ENCODE data around the gene CHST13. TPM values are rescaled to one million over a fixed set of nuclear protein-coding genes. Genes with fewer than 3 reads are reported as not detected.
A peak's percentile ranks its signal among the peaks of the same experiment; 100 is the strongest.

Gene CHST13
- total RNA-seq, 1 donor from 2014 or later = 0.10 TPM

- no peak for DNase-seq (ENCODE audit: low read depth)
Observed at GRCh38 chr3:126554560-126555525, 30.9 kb downstream of the CHST13 start.

- DNase-seq (ENCODE audit: low read depth) = no peak
Observed at GRCh38 chr3:126555795-126556636, 32.1 kb downstream of the CHST13 start.

- no peak for DNase-seq (ENCODE audit: low read depth)
Observed at GRCh38 chr3:126556637-126557414, 32.9 kb downstream of the CHST13 start.

GRCh38 chr3:126557415-126557745 is 33.4 kb downstream of the CHST13 start:
- no peak for DNase-seq (ENCODE audit: low read depth)

- no peak for DNase-seq (ENCODE audit: low read depth)
Observed at GRCh38 chr3:126557761-126558160, 33.8 kb downstream of the CHST13 start.

GRCh38 chr3:126558336-126559071 is 34.5 kb downstream of the CHST13 start, which contains the start of gene C3orf22:
Gene C3orf22 (minus strand): TSS chr3:126558932. CDS start chr3:126553390, 5,542 bp downstream.
- no peak for DNase-seq (ENCODE audit: low read depth)

GRCh38 chr3:126562737-126563276 is 38.9 kb downstream of the CHST13 start:
- DNase-seq (ENCODE audit: low read depth) = no peak

GRCh38 chr3:126567696-126568438 is 43.9 kb downstream of the CHST13 start:
- peak; percentile 8 for DNase-seq (ENCODE audit: low read depth)

- no peak for DNase-seq (ENCODE audit: low read depth)
Observed at GRCh38 chr3:126568776-126569342, 44.9 kb downstream of the CHST13 start.

GRCh38 chr3:126569390-126569975 is 45.5 kb downstream of the CHST13 start:
- DNase-seq (ENCODE audit: low read depth) = no peak

GRCh38 chr3:126570103-126570541 is 46.2 kb downstream of the CHST13 start:
- no peak for DNase-seq (ENCODE audit: low read depth)

GRCh38 chr3:126571078-126571477 is 47.1 kb downstream of the CHST13 start:
- DNase-seq (ENCODE audit: low read depth) = no peak

GRCh38 chr3:126573492-126574117 is 49.6 kb downstream of the CHST13 start:
- no peak for DNase-seq (ENCODE audit: low read depth)

GRCh38 chr3:126577261-126577660 is 53.3 kb downstream of the CHST13 start:
- no peak for DNase-seq (ENCODE audit: low read depth)

- no peak for DNase-seq (ENCODE audit: low read depth)
Observed at GRCh38 chr3:126578702-126579101, 54.7 kb downstream of the CHST13 start.

GRCh38 chr3:126580746-126581145 is 56.8 kb downstream of the CHST13 start:
- DNase-seq (ENCODE audit: low read depth) = no peak

GRCh38 chr3:126581569-126581968 is 57.6 kb downstream of the CHST13 start:
- DNase-seq (ENCODE audit: low read depth) = no peak

- DNase-seq (ENCODE audit: low read depth) = no peak
Observed at GRCh38 chr3:126582311-126582710, 58.4 kb downstream of the CHST13 start.

GRCh38 chr3:126591515-126591914 is 67.6 kb downstream of the CHST13 start:
- peak; percentile 18 for DNase-seq (ENCODE audit: low read depth)

Data from renal cortical epithelial cell (primary cell).